GDM1 (cell line): ENCODE data around the gene SULT2B1.

ENCODE experiments used
- DNase-seq: peaks from one replicate; lab custom pipeline; 2025; lab: John Stamatoyannopoulos, UW

Gene SULT2B1

DNA sequence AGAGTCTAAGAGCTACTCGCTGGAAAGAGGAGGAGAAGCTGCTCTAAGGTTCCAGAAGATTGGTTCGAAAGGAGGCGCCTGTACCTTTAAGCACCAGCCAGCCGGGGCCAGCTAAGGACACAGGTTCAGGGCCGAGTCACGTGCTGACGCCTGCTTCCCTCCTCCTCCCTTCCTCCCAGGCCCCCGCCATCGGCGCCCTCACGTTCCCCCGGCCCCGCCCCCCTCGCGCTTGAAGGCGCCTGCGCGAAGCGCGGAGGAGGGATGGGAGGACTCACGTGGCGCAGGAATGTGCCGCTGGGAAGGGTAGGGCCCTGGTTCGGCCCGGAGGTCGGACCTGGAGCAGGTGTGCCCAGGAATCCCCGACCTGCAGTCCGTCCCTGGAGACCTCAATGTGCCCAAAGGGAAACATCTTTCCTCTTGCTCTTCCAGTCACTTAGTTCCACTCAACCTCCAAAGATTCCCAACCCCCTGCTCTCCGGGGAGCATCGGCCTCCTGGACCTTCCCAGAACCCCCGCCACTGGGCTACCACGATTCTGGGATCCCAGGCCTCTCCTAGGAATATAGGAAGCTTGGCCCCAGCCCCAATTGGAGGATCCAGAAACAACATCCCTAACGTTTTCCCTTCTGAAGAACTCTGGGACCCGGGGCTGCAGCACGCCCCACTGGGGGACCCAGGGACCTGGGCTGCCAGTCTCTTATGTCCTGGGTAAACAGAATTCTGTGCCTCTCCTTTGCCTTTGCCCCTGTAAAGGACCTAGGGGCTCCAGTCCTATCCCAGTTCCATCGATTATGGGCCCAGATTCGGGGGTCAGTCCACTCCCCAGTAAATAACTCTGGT is 82.7 kb downstream of the SULT2B1 start:
- DNase-seq = peak; percentile 95

GRCh38 chr19:48635263-48635965 is 83.4 kb downstream of the SULT2B1 start:
- DNase-seq = peak; percentile 59

- DNase-seq = no peak
These were observed 84.2 kb downstream of the SULT2B1 start for GRCh38 chr19:48635966-48636858.

GRCh38 chr19:48636859-48637448 is 85.0 kb downstream of the SULT2B1 start, which contains the start of gene DBP:
Gene DBP (minus strand): TSS chr19:48637379. CDS start chr19:48636994, 385 bp downstream.
- DNase-seq = peak; percentile 52

DNA sequence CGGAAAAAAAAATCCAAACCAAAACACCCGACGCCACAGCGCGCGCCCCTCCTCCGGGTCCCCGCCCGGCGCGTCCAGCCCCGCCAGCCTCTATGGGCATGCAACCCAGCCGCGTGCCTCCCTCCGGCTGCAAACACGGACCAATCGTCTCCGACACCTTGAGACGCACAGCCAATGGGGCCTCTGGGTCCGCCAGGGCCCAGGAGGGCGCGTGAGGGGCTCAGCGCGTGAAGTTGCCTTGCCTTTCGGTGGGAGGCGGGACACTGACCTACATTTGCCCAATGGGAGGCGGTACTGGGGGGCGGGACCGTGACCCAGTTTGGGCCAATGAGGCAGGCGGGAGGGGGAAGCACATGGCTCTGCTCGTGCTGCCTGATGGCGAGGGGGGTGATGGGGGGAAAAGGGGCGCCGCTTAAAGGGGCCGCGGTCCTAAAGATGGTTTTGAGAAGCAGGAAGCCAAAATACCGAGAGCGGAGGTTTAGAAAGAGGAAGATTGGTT is 85.5 kb downstream of the SULT2B1 start:
- peak; percentile 100 for DNase-seq

DNA sequence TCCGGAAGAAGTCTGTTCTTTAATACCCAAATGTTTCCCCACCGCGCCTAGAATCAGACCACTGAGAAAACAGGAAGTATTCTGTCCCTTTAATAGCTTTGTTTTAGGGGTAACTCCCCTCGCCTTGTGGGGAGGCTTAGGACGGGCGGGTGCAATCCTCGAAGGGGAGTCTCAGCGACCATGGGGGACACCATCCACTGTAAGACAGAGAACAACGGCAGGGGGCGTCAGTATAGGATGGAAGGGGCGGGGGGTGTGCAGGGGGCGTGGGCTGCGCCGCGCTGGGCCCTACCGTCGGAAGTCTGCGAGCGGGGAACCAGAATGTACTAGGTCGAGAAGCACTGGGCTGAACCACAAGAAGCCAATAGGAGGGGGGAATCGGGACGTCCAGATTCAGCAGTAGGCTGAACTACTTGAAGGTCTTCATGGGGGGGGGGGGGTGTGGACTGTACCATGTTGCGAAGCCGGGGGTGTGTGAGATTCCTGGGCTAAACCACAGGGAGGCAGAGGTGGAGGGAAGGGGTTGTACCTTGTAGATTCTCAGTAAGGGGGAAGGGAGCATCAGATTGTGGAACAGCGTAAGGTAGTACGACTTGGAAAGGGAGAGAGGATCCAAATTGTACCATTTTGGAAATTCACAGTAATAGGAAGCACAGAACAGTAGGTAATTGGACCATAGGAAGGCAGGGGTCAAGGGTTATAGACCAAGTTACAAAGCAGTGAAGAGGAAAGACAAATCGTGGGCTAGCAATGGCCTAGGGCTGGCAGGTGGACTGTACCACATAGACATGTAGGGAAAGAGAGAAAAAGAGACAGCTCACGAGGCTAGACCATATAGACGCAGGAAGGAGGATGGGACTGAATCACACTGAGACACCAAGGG is 86.2 kb downstream of the SULT2B1 start:
- peak; percentile 86 for DNase-seq

DNA sequence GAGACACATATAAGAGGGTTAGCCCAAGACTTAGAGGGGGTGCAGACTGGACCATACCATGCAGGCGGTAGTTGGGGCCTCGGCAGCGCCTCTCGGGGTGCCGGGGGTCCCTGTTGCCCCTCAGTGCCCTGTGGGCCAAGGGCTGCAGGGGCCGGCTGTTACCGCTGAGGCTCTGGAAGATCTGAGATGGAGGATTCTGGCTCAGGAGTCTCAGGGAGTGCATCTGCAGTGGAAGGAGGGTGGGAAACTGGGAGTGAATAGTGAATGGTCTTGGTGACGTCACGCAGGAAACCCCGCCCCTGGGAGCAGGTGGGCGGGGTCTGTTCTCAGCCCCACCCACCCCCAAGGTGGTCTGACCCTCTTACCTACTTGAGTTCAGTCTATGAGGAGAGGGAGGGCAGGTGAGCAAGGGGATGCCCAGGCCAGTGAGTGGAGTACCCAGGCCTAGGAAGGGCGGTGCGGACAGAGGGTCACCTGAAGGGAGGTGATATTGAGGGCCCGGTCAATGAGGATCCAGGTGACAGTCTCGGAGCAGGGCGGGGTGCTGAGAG is 86.9 kb downstream of the SULT2B1 start:
- no peak for DNase-seq

GRCh38 chr19:48639483-48640375 is 87.8 kb downstream of the SULT2B1 start:
- DNase-seq = no peak

- no peak for DNase-seq
These were observed 89.9 kb downstream of the SULT2B1 start for GRCh38 chr19:48641850-48642249.

GRCh38 chr19:48642862-48643261 is 90.9 kb downstream of the SULT2B1 start:
- DNase-seq = no peak

- DNase-seq = no peak
These were observed 92.4 kb downstream of the SULT2B1 start for GRCh38 chr19:48644355-48644754.

- peak; percentile 53 for DNase-seq
These were observed 93.1 kb downstream of the SULT2B1 start for GRCh38 chr19:48644839-48645619.

GRCh38 chr19:48645620-48646000 is 93.6 kb downstream of the SULT2B1 start:
- no peak for DNase-seq

DNA sequence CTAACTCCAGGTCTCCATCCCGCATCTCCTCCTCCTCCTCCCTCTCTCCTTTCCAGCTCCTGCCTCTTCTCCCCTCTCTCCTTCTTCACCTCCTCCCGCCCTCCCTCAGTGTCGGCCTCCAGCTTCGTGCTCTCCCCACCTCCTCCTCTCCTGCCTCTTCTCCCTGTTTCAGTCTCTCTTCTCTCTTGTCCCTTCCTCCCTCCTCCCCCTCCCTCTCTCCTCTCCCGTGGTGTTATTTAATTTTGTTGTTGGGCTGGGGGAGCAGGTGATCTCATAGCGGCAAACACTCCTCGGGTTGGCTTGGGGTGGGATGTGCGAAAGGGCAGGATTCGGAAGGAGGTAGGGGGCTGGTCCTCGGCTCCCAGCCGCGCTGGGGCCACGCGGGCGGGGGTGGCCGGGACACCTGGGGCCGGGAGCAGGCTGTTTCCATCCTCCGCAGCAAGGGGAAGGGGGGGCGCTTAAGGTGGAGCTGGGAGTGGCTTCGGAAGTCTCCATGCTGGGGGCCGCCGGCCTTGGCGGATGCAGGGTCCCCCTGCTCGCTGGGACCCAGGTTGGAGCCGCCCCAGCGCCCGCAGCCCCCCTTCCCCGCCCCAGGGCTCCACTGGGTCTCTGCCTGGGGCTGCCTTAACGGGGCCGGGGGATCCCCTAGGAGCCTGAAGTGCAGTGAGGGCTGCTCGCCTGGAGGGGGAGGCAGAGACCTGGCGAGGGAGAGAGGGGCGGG is 94.2 kb downstream of the SULT2B1 start, which contains the start of gene CA11:
Gene CA11 (minus strand): TSS at position 187 of the 721 bp plus-strand sequence. CDS start 555 bp downstream, outside the sequence.
- peak; percentile 82 for DNase-seq

- DNase-seq = no peak
These were observed 94.8 kb downstream of the SULT2B1 start for GRCh38 chr19:48646722-48647216.

DNA sequence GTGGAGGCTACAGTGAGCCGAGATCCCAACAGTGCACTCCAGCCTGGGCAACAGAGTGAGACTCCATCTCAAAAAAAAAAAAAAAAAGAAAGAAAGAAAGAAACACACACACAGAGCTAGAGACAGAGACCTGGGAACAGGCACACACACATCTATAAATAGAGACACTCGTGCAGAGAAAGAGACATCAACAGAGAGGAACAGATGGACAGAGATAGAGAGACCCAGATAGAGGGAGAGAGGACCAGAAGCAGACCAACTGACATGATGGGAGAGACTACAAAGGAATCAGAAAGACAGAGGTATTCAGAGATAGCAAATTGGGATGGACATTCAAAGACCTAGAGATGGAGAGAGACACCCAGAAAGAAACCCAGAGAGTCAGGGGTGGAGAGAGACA is 96.2 kb downstream of the SULT2B1 start:
- DNase-seq = no peak
